Measurements from ENCODE around the gene MRPS16.

DNA sequence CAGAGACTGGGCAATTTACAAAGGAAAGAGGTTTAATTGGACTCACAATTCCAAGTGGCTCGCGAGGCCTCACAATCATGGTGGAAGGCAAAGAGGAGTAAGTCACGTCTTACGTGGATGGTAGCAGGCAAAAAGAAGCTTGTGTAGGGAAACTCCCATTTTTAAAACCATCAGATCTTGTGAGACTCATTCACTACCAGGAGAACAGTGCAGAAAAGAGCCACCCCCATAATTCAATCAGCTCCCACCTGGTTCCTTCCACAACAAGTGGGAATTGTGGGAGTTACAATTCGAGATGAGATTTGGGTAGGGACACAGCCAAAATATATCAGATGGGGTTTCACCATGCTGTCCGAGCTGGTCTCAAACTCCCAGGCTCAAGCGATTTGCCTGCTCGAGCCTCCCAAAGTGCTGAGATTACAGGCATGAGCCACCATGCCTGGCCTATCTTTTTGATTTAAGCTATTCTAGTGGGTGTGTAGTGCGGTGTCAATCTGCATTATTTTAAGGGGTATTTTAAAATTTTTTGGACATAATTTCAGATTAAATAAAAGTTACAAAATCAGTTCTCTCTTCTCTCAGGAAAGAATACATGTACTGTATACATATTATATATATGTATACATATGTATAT is 9.0 kb upstream of the MRPS16 start:
- TF ChIP-seq, protein P1, sequence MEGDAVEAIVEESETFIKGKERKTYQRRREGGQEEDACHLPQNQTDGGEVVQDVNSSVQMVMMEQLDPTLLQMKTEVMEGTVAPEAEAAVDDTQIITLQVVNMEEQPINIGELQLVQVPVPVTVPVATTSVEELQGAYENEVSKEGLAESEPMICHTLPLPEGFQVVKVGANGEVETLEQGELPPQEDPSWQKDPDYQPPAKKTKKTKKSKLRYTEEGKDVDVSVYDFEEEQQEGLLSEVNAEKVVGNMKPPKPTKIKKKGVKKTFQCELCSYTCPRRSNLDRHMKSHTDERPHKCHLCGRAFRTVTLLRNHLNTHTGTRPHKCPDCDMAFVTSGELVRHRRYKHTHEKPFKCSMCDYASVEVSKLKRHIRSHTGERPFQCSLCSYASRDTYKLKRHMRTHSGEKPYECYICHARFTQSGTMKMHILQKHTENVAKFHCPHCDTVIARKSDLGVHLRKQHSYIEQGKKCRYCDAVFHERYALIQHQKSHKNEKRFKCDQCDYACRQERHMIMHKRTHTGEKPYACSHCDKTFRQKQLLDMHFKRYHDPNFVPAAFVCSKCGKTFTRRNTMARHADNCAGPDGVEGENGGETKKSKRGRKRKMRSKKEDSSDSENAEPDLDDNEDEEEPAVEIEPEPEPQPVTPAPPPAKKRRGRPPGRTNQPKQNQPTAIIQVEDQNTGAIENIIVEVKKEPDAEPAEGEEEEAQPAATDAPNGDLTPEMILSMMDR (IDR thresholded peaks at IDR 0.05; ENCODE audit: insufficient read depth, low read length): no peak
- TF ChIP-seq GABPA (IDR thresholded peaks at IDR 0.05; ENCODE audit: low read depth): no peak

All from HL-60 (cell line).